Transverse colon (tissue), 4 donors: ENCODE data around the gene LMNTD2. TPM values are rescaled to one million over a fixed set of nuclear protein-coding genes. Genes with fewer than 3 reads are reported as not detected.

Source experiments
- DNase-seq: peaks from one replicate; pipeline ENCODE4 v3.0.0-alpha.2; 2019
- H3K27ac ChIP-seq, 4 donors: fragments of 200-600 bp; sonication (generic); 2 replicates each; pipeline ENCODE4 v1.5.1; 2016 to 2018; ENCODE audit warnings: inconsistent platforms in 4 of 4
- H3K27me3 ChIP-seq: fragments of 200-600 bp; sonication (generic); 2 replicates; pipeline ENCODE4 v1.5.1; 2017; ENCODE audit warnings: inconsistent platforms
- H3K36me3 ChIP-seq, 4 donors: fragments of 200-600 bp; sonication (generic); 2 replicates each; pipeline ENCODE4 v1.5.1; 2017 to 2019; ENCODE audit warnings: inconsistent platforms in 4 of 4
- H3K4me1 ChIP-seq, 4 donors: fragments of 200-600 bp; sonication (generic); 2 replicates each; pipeline ENCODE4 v1.5.1; 2017 to 2020; ENCODE audit warnings: inconsistent platforms in 4 of 4
- H3K4me3 ChIP-seq, 4 donors: fragments of 200-600 bp; sonication (generic); 1 replicate in 1 of 4; 2 replicates in 3 of 4; pipeline versions ENCODE4 v1.5.1 to v1.6.1; 2017 to 2019; ENCODE audit warnings: inconsistent platforms in 4 of 4
- H3K9me3 ChIP-seq, 2 donors: fragments of 200-600 bp; sonication (generic); 2 replicates each; pipeline ENCODE4 v1.5.1; 2017 to 2019; ENCODE audit warnings: inconsistent platforms in 2 of 2
- CTCF ChIP-seq, 5 experiments: fragments of 200-600 bp in 3 of 5; fragments of 450-650 bp in 2 of 5; sonication (generic) in 3 of 5; IDR thresholded peaks; 1 replicate in 2 of 5; 2 replicates in 3 of 5; pipeline ENCODE4 v1.5.1; 2016 to 2017; ENCODE audit warnings: antibody characterized with exemption in 5 of 5, inconsistent platforms in 3 of 5, mild to moderate bottlenecking in 2 of 5, moderate library complexity in 1 of 5
- EP300 ChIP-seq: sonication (generic); formaldehyde crosslinking; IDR thresholded peaks from one replicate; pipeline ENCODE4 v1.6.1; 2017; ENCODE audit warnings: antibody characterized with exemption, low read depth
- POLR2A ChIP-seq: fragments of 450-650 bp; IDR thresholded peaks from one replicate; pipeline ENCODE4 v1.6.1; 2016; ENCODE audit warnings: antibody characterized with exemption, mild to moderate bottlenecking, moderate library complexity
- POLR2AphosphoS5 ChIP-seq, 3 donors: sonication (generic); formaldehyde crosslinking; IDR thresholded peaks; one replicate each; pipeline ENCODE4 v1.6.1; 2016; ENCODE audit warnings: antibody characterized with exemption in 3 of 3
- WGBS, 2 donors: methylation state at CpG; one replicate each; pipeline ENCODE4 v1.1.5; 2018; ENCODE audit warnings: low coverage in 1 of 2; 5-methylcytosine and 5-hydroxymethylcytosine counted together
- in situ Hi-C, 4 donors: fragments of 200-750 bp; cut with MboI; loops; one replicate each; pipeline versions ENCODE4 v1.15.0 to v1.15.1; 2017; ENCODE audit warnings: low sequenced_read_pairs in 3 of 4, low pct_ligation_motif_present in 1 of 4, low pct_unique_long_range_greater_than_20kb in 1 of 4
- intact Hi-C: fragments of 100-400 bp; cut with DNase I; formaldehyde crosslinking; loops from one replicate; pipeline ENCODE4 v1.15.1; 2023; ENCODE audit warnings: low total_unique reads
- total RNA-seq, 4 donors: library from RNA; depleted of rRNA; stranded (reverse); fragments of >200 nt; gene quantifications; one replicate each; pipeline ENCODE4 v1.1.0, GENCODE V29; 2016

The LMNTD2 gene
- total RNA-seq, 4 donors from 2014 or later = 14.8 to 89.0 (median 16.6) TPM

GRCh38 chr11:516400-516799 lies 44.1 kb downstream of the LMNTD2 start:
- no peak overlapping the region for H3K27ac ChIP-seq
- no peaks in the 10 kb centered on the region for H3K27me3 ChIP-seq
- 94 to 98% methylated on average over 4 of the region's 4 CpGs for WGBS, 2 donors
- no peaks in the 10 kb centered on the region for H3K36me3 ChIP-seq
- no peak for DNase-seq
- H3K9me3 ChIP-seq = peaks cover 0 to 7% of the 10 kb centered on the region in 2 donors
- TF ChIP-seq EP300 = no peak
- in situ Hi-C loops (no loop called here), intact Hi-C loops (no loop called here)
- peaks cover 0 to 12% (median 4%) of the 10 kb centered on the region in 4 donors for H3K4me1 ChIP-seq
- H3K4me3 ChIP-seq = no peak overlapping the region

- in situ Hi-C loops = no loop called here
- no peaks in the 10 kb centered on the region for H3K27me3 ChIP-seq
These were observed 45.4 kb downstream of the LMNTD2 start for GRCh38 chr11:515131-515530.

GRCh38 chr11:514606-515005 lies 45.9 kb downstream of the LMNTD2 start:
- intact Hi-C loops (no loop called here), in situ Hi-C loops (no loop called here)
- no peak for TF ChIP-seq POLR2AphosphoS5 (IDR thresholded peaks at IDR 0.05)
- no peak for TF ChIP-seq EP300
- no peak for TF ChIP-seq POLR2A
- no peak for TF ChIP-seq CTCF (IDR thresholded peaks at IDR 0.05)
- Histone ChIP-seq H3K4me1 (peaks cover 0 to 12% (median 4%) of the 10 kb centered on the region in 4 donors), H3K27me3 (no peaks in the 10 kb centered on the region), H3K27ac (no peak overlapping the region), H3K9me3 (peaks cover 0 to 7% of the 10 kb centered on the region in 2 donors), H3K4me3 (no peak overlapping the region), H3K36me3 (no peaks in the 10 kb centered on the region)
- WGBS, 2 donors = 88 to 100% methylated on average over 5 to 10 of the region's 10 CpGs
- no peak for DNase-seq

More at GRCh38 chr11:515131-515530, 45.4 kb downstream of the LMNTD2 start:
- WGBS, 2 donors = 91 to 98% methylated on average over 5 to 6 of the region's 6 CpGs
- intact Hi-C loops = no loop called here
- peaks cover 0 to 7% of the 10 kb centered on the region in 2 donors for H3K9me3 ChIP-seq
- DNase-seq = no peak
- no peak overlapping the region for H3K27ac ChIP-seq
- H3K4me3 ChIP-seq = no peak overlapping the region
- H3K4me1 ChIP-seq = peaks cover 0 to 12% (median 4%) of the 10 kb centered on the region in 4 donors
- TF ChIP-seq POLR2A (no peak), CTCF (IDR thresholded peaks at IDR 0.05) (no peak), POLR2AphosphoS5 (IDR thresholded peaks at IDR 0.05) (no peak), EP300 (no peak)
- no peaks in the 10 kb centered on the region for H3K36me3 ChIP-seq

GRCh38 chr11:512761-513595 lies 47.6 kb downstream of the LMNTD2 start:
- Histone ChIP-seq H3K27me3 (no peaks in the 10 kb centered on the region), H3K36me3 (no peaks in the 10 kb centered on the region), H3K27ac (no peak overlapping the region), H3K9me3 (peaks cover 0 to 7% of the 10 kb centered on the region in 2 donors), H3K4me1 (peaks cover 0 to 8% (median under 1%) of the 10 kb centered on the region in 4 donors), H3K4me3 (no peak overlapping the region)
- TF ChIP-seq EP300 (no peak), POLR2A (no peak), POLR2AphosphoS5 (IDR thresholded peaks at IDR 0.05) (no peak), CTCF (IDR thresholded peaks at IDR 0.05) (no peak)
- WGBS, 2 donors = 91 to 92% methylated on average over 13 to 29 of the region's 29 CpGs
- intact Hi-C loops = no loop called here
- in situ Hi-C loops = no loop called here
- no peak for DNase-seq
